Type B pancreatic cell (in vitro differentiated cells): ENCODE results near the gene DLX4. TPM values are rescaled to one million over a fixed set of nuclear protein-coding genes. Genes with fewer than 3 reads are reported as not detected.

Experiments
- DNase-seq: peaks from one replicate; pipeline ENCODE4 v3.0.0; 2021; ENCODE audit warnings: mixed read lengths; ENCODE audit not compliant: unreplicated experiment; ENCODE audit errors: extremely low spot score
- H3K27ac Mint-ChIP-seq: 2 replicates; pipeline ENCODE4 v1.8.0; 2021; ENCODE audit warnings: mild to moderate bottlenecking, mixed read lengths
- H3K27me3 Mint-ChIP-seq: 2 replicates; pipeline ENCODE4 v1.8.0; 2021; ENCODE audit warnings: mixed read lengths
- H3K36me3 Mint-ChIP-seq: 2 replicates; pipeline ENCODE4 v1.8.0; 2021; ENCODE audit warnings: mixed read lengths
- H3K4me1 Mint-ChIP-seq: one replicate; pipeline ENCODE4 v1.8.0; 2021; ENCODE audit warnings: mixed read lengths; ENCODE audit not compliant: unreplicated experiment
- H3K4me3 Mint-ChIP-seq: 2 replicates; pipeline ENCODE4 v1.8.0; 2021; ENCODE audit warnings: mild to moderate bottlenecking, mixed read lengths
- H3K9me3 Mint-ChIP-seq: 2 replicates; pipeline ENCODE4 v1.8.0; 2021; ENCODE audit warnings: mixed read lengths
- CTCF ChIP-seq: fragments of 200-600 bp; sonication (generic); conservative IDR thresholded peaks from 2 replicates; pipeline ENCODE4 v1.5.0; 2021; ENCODE audit warnings: antibody characterized with exemption, mild to moderate bottlenecking
- long read RNA-seq: library from polyadenylated mRNA; unstranded; transcript quantifications from one replicate; pipeline ENCODE4 v2.0.0, GENCODE V29; 2020
- total RNA-seq: library from RNA; stranded (reverse); gene quantifications from 2 replicates; pipeline ENCODE4 v1.2.1, GENCODE V29; 2021; ENCODE audit warnings: low replicate concordance

DLX4 gene
- 3.1 and 10.4 TPM in 2 replicates for total RNA-seq
- long read RNA-seq = 0 reads

DNA sequence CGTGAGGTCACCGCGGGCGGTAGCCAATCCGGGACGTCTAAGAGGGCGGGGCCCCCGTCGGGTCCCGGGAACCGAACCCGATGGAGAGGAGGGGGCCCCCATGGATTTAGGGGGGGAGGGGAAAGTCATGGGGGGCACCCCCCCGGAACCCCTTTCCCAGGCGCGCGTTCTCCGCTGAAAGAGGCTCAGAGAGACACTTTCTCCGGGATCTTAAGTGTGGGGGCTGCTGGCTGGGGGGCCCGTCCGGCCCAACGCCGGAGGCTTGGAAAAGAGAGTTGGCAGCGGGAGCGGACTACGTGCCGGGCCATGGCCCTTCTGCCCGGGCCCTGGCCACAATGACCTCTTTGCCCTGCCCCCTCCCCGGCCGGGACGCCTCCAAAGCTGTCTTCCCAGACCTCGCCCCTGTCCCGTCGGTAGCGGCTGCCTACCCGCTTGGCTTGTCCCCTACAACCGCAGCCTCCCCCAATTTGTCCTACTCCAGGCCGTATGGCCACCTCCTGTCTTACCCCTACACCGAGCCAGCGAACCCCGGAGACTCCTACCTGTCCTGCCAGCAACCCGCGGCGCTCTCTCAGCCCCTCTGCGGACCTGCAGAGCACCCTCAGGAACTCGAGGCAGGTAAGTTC is at the start of gene DLX4:
Gene DLX4 (plus strand): TSS at position 57 of the 626 bp plus-strand sequence. CDS start 279 bp downstream, at position 336.
- no peak for TF ChIP-seq CTCF
- Mint-ChIP-seq H3K27me3 (peaks cover 95% of the 10 kb centered on the region), H3K4me1 (peaks cover 15% of the 10 kb centered on the region), H3K4me3 (peak within 1 kb of the TSS; percentile 93), H3K27ac (peak within 1 kb of the TSS; percentile 85), H3K9me3 (peaks cover 4% of the 10 kb centered on the region), H3K36me3 (peaks cover 10% of the 10 kb centered on the region)
- no peak for DNase-seq

DNA sequence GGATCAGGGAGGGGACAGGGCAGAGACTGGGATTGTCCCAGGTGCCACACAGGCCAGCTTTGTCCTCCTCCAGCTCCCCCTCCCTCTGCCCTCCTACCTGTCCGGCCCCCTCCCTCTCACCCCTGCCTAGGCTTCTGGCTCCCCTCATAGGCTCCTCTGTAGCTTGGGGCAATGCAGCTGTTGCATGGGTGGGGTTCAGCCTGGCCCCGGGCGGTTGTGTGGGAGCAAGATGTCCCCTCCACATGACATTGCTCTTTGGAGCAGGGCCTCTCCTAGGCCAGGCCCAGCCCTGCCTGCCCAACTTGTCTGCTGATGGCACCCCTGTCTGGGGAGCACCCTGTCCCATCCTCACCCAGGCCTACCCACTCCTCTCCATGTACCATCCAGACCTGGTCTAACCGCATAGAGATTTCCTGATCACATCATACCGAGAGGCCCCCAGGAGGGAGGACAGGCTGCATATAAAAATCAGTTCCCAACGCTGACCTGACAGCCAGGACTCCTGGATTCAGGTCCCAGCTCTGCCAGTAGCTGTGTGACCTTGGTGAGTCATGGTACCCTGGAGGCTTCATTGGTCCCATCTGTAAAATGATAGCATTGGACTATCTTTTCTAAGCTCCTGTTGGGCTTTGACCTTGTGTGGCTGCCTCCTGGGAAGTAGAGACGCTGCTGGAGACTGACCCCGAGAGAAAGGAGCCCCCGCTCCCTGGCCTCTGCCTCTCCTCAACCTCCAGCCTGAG is 48.8 kb upstream of the DLX4 start:
- TF ChIP-seq CTCF = no peak
- no peaks in the 10 kb centered on the region for H3K36me3 Mint-ChIP-seq
- peaks cover 15% of the 10 kb centered on the region for H3K4me1 Mint-ChIP-seq
- DNase-seq = no peak
- no peak overlapping the region for H3K27ac Mint-ChIP-seq
- H3K27me3 Mint-ChIP-seq = peaks cover 29% of the 10 kb centered on the region
- H3K4me3 Mint-ChIP-seq = no peak overlapping the region
- H3K9me3 Mint-ChIP-seq = no peaks in the 10 kb centered on the region

DNA sequence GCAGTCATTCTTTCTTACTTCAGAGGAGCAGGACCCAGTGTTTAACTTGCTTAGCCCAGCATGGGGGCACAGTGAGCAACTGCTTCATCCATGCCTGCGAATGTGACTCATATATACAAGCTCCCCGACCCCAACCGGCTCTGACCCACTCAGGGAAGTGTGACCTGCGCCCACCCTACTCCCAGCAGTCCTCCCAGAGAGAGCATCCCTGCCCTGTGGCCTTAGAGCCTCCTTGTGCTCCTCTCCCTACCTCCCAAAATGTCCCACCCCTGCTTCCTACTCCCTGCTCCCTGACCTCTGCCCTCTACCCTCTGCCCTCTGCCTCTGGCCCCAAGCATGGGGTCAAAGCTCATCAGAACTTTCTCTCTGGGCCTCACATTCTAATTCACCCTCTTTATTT is 46.9 kb upstream of the DLX4 start:
- Mint-ChIP-seq H3K27ac (peak overlapping the region; percentile 26), H3K4me3 (no peak overlapping the region), H3K4me1 (peaks cover 14% of the 10 kb centered on the region), H3K27me3 (peaks cover 17% of the 10 kb centered on the region), H3K36me3 (no peaks in the 10 kb centered on the region), H3K9me3 (no peaks in the 10 kb centered on the region)
- no peak for DNase-seq
- no peak for TF ChIP-seq CTCF

DNA sequence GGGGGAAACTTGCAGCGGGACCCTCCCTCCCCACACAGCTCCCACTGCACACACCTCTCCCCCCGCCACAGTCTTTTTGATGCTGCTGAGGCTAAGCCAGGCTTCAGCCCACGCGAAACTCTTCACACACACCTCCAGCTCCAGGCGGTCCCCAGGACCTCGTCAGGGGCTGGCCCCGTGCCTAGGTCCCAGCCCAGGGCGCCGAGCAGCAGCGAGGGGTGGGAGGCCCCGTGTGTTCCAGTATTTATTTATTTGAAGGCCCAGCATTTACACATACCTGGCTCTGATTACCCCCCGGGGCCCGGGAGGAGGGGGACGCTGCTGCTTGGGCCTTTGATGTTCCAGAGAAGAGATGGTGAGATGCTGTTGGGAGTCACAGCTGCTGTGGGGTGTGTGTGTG is 44.9 kb upstream of the DLX4 start:
- H3K36me3 Mint-ChIP-seq = no peaks in the 10 kb centered on the region
- H3K27me3 Mint-ChIP-seq = peaks cover 10% of the 10 kb centered on the region
- no peak overlapping the region for H3K27ac Mint-ChIP-seq
- no peaks in the 10 kb centered on the region for H3K9me3 Mint-ChIP-seq
- H3K4me3 Mint-ChIP-seq = no peak overlapping the region
- TF ChIP-seq CTCF = no peak
- no peak for DNase-seq
- peaks cover 14% of the 10 kb centered on the region for H3K4me1 Mint-ChIP-seq

DNA sequence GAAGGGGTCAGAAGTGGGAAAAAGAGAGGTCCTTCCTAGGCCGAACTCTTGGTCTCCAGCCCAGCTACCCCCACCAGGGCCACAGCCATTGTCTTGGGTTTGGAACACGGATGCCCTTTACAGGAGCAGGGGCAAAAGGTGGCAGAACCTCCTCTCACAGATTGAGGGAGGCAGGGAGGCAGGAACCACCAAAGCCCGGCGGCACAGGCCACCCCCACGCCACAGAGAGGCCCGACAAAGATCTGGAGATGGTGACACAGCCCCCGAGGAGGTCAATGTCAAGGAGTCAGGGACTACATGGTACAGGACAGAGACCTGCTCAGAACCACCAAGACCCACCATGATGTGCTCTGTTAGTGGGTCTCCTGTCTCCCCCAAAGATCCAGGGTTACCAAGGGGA is 44.4 kb upstream of the DLX4 start:
- H3K4me3 Mint-ChIP-seq = no peak overlapping the region
- H3K27ac Mint-ChIP-seq = no peak overlapping the region
- H3K36me3 Mint-ChIP-seq = no peaks in the 10 kb centered on the region
- DNase-seq = no peak
- TF ChIP-seq CTCF = no peak
- peaks cover 14% of the 10 kb centered on the region for H3K4me1 Mint-ChIP-seq
- H3K27me3 Mint-ChIP-seq = peaks cover 10% of the 10 kb centered on the region
- H3K9me3 Mint-ChIP-seq = no peaks in the 10 kb centered on the region
